CD4-positive, alpha-beta T cell treated with Interleukin-17A for 1 hour (primary cell): ENCODE data around the gene FOXS1.

Experiments used
- DNase-seq: peaks from one replicate; pipeline ENCODE4 v3.0.0-alpha.2; 2020

FOXS1 gene

GRCh38 chr20:31860390-31861134 lies 15.2 kb upstream of the FOXS1 start:
- DNase-seq, result no peak

- DNase-seq, result no peak
These were observed 14.6 kb upstream of the FOXS1 start for GRCh38 chr20:31859998-31860380.

GRCh38 chr20:31859266-31859997 lies 14.0 kb upstream of the FOXS1 start:
- DNase-seq, result no peak

GRCh38 chr20:31858760-31859083 lies 13.3 kb upstream of the FOXS1 start:
- DNase-seq, result no peak

DNA sequence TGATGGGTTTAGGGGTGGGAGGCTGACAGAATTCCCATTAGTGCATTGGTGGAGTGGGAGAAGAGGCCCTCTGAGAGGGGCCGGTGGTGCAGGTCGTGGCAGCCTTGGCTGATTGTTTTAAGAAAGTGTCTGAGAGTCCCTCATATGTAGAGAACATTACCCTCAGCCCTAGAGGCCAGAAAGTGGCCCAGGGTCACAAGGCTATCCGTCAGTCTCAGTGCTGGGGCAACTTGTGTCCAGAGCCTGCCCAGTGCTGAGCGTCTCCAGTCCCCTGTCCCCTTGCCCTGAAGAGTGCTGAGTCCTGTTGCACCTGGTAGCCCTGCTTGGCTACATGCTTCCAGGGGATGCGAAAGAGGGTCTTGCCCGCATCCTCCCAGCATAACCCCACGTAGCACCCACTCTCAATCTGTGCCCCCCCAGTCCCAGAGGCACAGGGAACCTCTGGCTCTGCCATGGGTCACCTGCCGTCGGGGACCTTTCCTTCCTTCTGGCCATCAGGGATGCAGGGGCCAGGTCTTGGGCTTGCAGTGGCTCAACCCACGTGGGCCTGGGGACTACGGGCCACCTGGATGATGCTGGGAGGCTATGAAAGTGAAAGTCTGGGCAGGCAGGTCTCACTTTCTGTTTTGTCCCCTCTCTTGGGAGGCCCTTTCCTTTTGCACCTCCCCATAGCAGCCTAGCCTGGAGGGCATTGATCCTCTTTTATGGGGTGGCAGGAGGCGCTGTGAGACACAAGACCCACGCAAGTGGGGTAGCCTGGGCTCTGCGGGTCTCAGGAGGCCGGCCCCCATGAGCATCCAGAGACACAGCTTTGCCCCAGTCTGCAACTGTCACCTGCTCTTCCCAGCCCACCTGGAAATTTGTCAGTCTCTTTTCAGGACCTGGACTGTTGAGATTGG lies 12.7 kb upstream of the FOXS1 start:
- no peak for DNase-seq

DNA sequence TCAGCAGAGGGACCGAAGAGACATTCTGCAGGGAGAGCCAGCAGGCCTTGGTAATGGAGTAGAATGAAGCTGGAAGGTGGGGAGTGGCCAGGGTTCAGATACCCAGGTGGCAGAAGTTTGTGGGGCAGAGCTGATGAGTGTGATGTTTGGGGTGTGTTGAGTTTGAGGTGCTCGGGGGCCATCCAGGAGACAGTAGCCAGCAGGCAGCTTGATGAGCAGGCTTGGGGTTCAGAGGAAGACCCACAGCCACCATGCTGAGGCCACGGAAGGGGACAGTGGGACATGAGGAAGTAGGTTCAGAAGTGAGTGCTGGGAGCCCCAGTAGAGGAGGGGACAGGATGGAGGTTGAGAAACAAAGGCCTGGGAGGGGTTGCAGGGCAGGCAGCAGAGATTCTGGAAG lies 11.1 kb upstream of the FOXS1 start:
- no peak for DNase-seq

DNA sequence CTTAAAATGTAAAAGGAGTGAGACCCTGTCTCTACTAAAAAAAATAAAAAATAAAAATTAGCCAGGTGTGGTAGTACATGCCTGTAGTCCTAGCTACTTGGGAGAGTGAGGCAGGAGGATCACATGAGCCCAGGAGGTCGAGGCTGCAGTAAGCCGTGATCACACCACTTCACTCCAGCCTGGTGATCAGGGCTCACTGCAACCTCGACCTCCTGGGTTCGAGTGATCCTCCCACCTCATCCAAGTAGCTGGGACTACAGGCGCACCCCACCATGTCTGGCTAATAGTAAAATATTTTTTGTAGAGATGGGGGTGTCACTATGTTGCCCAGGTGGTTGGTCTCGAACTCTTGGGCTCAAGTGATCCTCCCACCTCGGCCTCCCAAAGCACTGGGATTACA lies 8.1 kb upstream of the FOXS1 start:
- DNase-seq, result no peak

DNA sequence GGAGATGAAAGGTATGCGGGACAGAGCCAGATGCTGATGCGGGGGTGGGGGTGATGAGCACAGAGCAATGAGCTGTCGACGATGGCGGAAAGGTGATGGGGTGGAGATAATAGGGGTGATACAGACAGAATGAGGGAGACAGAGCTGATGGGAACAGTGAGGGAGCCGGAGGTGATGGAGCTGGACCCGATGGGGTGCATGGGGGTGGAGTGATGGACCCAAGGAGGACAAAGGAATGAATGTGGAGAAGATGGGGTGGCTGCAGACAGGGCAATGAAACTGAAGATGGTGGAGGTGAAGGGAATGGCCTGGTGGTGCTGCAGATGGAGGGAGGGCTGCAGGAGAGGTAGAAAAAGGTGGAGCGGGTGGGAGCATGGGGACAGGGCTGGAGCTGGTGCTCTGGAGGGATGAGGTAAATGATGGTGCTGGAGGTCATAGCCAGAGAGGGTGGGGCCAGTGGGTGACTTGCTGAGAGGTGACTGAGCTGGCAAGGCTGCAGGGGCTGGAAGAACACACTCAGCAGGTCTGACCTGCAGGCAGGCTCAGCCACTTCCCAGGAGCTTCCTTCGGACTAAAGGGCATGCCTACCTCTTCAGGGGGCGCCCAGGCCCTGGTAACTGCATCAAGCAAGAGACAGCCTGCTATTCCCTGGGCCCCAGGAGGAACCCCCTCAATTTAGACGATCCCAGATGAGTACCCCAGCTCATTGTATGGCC lies 6.0 kb upstream of the FOXS1 start:
- DNase-seq, result no peak

DNA sequence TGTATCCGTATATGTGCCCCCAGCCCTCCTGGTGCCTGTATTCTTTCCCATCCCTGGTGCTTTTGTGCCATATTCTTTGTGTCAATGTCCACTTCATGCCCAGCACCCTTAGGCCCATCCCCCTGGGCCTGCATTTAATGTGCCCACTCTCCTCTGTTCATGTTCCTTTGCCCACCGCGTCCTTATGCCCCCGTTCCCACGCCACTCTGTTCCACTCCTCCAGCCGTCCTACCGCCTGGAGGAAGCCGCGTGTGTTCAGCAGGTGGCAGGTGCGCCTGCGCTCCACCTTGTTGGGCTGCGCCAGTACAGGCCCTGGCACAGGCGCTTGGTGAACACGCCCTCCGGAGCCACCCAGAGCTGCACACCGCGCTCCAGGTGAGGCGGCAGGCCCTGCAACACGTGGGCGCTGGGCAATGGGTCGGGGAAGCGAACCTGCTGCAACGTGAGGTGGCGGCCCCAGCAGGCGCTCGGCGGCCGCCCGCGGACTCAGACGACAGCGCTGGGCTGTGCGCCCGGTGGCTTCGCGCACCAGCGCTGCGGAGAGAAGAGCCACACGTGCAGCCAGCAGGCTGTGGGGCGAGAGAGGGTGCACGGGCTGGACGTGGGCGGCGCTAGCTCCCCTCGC lies 4.0 kb upstream of the FOXS1 start:
- no peak for DNase-seq

DNA sequence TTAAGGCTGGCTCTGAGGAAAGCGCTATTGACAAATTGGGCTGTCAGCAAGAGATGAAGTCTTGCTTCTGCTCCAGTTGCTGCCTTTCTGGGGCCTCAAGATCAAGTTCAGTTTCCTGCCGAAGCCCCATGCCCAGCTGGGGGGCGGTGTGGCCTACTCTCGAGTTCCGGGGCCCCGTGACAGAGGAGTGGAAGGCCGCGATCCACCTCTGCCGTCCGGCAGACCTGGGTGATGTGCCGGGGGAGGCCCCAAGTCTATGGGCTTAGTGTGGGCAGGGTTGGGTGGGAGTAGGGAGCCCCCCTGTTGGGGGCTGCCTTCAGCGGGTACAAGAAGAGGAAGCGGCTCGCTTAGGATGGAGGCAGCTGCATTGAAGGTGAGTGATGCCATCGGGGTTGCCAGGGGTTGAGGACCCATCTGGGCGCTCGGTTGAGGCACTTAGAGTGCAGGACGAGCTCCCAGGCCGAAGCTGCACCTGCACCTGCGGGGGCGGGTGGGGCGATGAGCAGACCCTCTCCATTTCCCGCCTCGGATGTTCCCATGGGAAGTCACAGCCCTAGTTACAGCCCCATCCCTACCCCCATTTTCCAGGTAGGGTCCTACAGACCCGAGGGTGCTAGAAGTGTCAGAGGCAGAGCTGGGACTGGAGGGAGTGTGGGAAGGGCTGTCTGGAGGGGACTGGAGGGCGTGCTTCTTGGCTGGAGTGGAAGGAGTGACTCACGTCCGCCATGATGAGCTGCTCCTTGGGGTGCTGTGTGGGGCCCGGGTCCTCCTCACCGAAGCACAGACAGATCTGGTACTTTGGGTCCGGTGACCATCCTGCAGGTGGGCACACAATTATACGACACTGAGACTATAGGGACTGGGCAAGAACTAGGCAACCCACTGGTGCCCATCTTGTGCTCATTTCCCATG lies 2.9 kb upstream of the FOXS1 start:
- DNase-seq, result no peak

DNA sequence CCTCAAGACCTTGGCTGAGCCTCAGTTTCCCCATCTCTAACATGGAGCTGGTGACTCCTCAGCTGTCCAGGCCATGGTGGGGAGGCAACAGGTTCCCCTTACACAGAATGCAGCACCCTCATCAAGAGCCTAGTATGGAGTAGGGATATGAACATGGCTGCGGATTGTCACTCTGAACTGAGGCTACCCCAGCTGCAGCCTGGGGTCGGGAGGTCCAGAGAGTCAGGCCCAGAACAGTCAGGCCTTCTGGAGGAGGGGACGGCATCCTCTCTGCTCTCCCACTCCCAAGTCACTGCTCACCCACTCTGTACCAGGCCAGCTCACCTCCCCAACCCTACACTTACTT lies 1.4 kb upstream of the FOXS1 start:
- DNase-seq, result no peak

GRCh38 chr20:31844737-31845299 lies 586 bp downstream of the FOXS1 start:
- DNase-seq, result no peak

DNA sequence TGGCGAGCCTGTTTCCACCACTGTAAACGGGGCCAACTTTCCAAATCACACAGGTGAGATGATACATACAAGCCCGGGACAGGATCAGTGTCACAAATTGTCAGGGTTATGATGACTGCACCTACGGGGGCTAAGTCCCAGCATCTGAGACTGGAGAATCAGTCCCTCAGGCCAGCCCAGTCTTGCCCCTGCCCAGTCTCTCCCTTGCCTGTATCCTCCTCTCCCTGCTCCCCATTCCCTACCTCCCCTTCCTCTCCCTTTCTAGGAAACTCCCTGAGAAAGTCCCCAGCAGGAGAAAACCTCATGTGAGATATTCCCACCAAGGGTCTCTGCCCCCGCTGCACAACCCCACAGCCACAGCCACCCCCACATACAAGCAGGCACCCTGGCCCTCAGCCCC lies 1.5 kb downstream of the FOXS1 start:
- no peak for DNase-seq

GRCh38 chr20:31843288-31843687 lies 2.1 kb downstream of the FOXS1 start:
- DNase-seq, result no peak

DNA sequence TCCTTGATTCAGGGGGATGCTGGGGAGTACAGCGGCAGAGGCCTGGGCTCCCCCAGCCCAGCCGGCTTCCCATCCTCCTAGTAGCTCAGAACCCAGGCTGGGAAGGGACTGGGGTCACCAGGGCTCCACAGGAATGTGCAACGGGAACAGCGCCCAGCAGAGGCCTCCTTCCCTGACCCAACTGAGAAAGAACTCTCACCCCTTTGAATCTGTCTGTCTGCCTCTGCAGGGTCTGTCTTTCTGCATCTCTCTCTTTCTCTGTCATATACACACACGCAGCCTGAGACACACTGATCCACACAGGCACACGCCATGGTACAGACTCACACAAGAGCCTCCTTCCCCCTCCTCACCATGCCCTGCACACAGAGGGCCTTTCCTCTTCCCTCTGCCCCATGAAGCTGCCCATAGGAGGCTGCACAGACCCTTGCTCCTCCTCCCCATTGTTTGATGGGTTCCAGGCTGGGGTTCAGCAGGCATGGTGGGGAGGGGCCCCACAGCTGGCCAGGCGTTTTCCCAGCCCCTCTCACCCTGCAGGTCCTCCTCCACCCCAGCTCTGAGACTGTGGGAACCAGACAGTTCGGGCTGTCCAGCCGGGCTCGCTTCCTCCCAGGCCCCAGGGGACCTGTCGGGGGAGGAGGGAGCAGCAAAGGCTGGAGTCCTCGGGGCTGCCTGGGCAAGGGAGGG lies 2.8 kb downstream of the FOXS1 start:
- no peak for DNase-seq

DNA sequence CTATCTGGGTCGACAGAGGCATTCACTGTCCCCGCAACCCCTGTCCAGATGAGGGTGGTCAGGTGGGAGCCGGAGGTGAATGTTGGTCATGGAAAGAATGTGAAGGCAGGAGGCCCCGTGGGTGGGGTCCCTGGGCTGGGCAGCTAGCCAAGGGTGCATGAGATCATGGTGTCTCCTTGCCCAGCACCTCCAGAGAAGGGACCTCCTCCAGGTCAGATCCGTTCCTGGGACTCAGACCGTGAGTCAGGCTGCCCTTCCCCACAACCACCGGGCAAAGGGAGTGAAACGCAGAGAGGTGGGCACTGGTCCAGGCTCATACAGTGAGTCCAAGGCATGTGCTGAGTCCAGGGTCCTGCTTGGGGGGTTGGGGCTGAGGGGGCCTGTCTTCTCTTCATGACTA lies 3.5 kb downstream of the FOXS1 start:
- no peak for DNase-seq

DNA sequence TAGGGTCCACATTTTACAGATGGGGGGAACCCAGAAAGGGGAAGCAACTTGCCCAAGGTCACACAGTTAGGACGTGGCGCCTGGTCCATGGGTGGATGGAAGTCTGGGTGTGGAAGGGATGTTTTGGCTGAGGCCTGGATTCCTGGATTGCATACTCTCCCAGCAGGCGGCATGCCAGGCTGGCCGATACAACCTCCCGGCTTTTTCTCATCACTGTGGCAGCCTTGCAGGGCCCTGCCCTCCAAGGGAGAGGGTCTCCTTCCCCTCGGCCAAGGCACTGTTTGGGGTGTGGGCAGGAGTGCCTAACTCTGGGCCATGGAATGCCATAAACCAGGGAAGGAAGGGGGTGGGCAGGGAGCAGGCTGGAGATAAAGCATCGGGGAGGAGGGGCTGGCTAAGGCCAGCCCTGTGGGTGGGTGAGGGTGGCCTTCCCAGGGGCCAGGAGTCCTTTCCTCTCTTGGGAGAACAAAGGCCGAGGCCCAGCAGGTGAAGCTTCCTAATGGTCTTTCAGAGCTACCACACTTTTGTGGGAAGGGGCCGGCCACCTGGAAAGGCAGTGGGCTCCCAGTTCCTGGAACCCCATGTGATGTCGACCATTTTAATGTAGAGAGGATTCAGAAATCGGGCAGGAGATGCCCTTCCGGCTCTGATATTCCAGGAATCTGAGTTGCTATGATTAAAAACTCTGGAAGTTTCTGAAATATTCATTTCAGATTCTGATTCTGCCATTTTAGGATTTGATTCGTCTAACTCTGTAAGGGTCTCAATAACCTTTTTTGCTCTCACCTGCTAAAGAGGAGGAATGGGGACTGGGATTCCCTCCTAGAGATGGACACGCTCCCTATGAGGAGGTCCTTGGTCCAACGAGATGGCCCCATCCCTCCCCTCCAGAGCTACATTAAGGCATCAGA lies 4.2 kb downstream of the FOXS1 start:
- no peak for DNase-seq

DNA sequence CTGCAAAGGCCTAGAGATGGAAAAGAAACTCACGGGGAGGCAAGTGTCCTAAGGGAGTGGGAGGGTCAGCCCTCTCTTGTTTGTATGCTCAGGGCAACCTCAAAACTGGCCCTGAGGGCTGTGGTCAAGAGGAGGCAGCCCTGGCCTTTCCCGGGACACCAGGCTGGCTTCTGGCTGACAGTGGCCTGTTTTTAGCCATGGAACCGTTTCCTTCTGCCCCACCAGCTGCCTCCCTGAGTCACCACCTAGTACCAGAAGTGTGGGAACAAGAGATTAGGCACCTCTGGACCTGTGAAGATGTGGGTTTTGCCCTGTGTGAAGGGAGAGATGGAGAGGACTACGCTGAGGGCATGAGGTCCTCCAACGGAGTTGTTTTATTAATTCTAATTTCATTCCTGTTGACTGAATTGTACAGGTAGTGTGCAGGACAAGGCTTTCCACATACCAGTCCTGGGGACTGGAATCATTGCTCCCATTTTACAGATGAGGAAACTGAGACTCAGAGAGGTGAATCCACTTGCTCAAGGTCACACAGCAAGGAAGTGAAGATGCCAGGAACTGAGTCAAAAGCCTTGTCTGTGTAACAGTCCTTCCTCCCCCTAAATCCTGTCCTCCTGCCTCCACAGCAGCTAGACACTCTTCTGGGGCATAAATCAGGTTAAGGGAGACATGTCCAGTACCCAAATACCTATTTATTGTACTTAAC lies 5.5 kb downstream of the FOXS1 start:
- DNase-seq, result no peak
